Lower lobe of right lung (tissue), 2 donors: ENCODE data around the gene GIMAP8. TPM values are rescaled to one million over a fixed set of nuclear protein-coding genes. Genes with fewer than 3 reads are reported as not detected.
"Not testable (repeated sequence)": the region's sequence is repeated elsewhere in the genome, so short reads cannot be mapped to it uniquely, and the experiment has no call there.

Experiments used
- ATAC-seq, 2 donors: fragments of 200-7000 bp; cut with Tn5 transposase; one replicate each; pipeline ENCODE4 v1.9.1; 2020 to 2022; ENCODE audit warnings: mild to moderate bottlenecking in 2 of 2, moderate library complexity in 2 of 2
- DNase-seq: peaks from one replicate; pipeline ENCODE4 v3.0.0-alpha.2; 2020
- H3K27ac ChIP-seq: fragments of 200-600 bp; one replicate; pipeline ENCODE4 v1.8.0; 2022
- H3K27me3 ChIP-seq: fragments of 200-600 bp; one replicate; pipeline ENCODE4 v1.8.0; 2022; ENCODE audit warnings: low read depth
- H3K36me3 ChIP-seq: fragments of 200-600 bp; one replicate; pipeline ENCODE4 v1.8.0; 2022; ENCODE audit warnings: mild to moderate bottlenecking
- H3K4me1 ChIP-seq: fragments of 200-600 bp; one replicate; pipeline ENCODE4 v1.8.0; 2022
- H3K4me3 ChIP-seq: fragments of 200-600 bp; one replicate; pipeline ENCODE4 v1.8.0; 2022; ENCODE audit warnings: mild to moderate bottlenecking
- H3K9me3 ChIP-seq: fragments of 200-600 bp; one replicate; pipeline ENCODE4 v1.8.0; 2022
- intact Hi-C: fragments of 100-400 bp; cut with DNase I; formaldehyde crosslinking; loops from one replicate; pipeline ENCODE4 v1.11.0; 2022
- total RNA-seq: library from RNA; stranded (reverse); fragmentation: NEBNext Ultra II Directional; extraction: Animal tissue kit (Norgen Biotek cat#: 25700); gene quantifications from one replicate; pipeline ENCODE4 v1.2.1, GENCODE V29; 2021
- TF ChIP-seq, protein P1 (sequence below): fragments of 200-600 bp; IDR thresholded peaks from one replicate; pipeline ENCODE4 v1.8.0; 2022; ENCODE audit warnings: antibody characterized with exemption, mild to moderate bottlenecking
- donor health status: DM: no; HTN: yes; CAD: no; lungs with severe emphysema.

The GIMAP8 gene
- total RNA-seq, 1 donor from 2014 or later = 44.4 TPM

DNA sequence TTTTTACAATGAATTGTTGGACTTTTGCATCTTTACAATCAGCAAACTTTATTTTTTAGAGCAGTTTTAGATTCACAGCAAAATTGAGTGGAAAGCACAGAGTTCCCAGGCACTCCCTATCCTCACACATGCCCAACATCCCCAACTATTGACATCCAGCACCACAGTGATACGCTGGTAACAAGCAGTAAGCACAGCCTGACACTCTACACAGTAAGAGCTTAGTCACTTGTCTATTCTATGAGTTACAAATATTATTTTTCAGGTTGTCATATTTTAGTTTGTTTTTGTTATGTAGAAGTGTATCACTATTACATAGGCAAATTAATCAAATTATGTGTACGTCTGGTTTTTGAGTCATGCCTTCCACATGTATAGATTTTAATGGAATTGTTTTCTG is 37.2 kb downstream of the GIMAP8 start:
- DNase-seq = no peak
- no peak overlapping the region for H3K4me3 ChIP-seq
- no peaks in the 10 kb centered on the region for H3K36me3 ChIP-seq
- peaks cover 22% of the 10 kb centered on the region for H3K4me1 ChIP-seq
- no peaks in the 10 kb centered on the region for H3K27me3 ChIP-seq
- H3K9me3 ChIP-seq = no peaks in the 10 kb centered on the region
- H3K27ac ChIP-seq = no peak overlapping the region
- ATAC-seq = no peak
- TF ChIP-seq, protein P1, sequence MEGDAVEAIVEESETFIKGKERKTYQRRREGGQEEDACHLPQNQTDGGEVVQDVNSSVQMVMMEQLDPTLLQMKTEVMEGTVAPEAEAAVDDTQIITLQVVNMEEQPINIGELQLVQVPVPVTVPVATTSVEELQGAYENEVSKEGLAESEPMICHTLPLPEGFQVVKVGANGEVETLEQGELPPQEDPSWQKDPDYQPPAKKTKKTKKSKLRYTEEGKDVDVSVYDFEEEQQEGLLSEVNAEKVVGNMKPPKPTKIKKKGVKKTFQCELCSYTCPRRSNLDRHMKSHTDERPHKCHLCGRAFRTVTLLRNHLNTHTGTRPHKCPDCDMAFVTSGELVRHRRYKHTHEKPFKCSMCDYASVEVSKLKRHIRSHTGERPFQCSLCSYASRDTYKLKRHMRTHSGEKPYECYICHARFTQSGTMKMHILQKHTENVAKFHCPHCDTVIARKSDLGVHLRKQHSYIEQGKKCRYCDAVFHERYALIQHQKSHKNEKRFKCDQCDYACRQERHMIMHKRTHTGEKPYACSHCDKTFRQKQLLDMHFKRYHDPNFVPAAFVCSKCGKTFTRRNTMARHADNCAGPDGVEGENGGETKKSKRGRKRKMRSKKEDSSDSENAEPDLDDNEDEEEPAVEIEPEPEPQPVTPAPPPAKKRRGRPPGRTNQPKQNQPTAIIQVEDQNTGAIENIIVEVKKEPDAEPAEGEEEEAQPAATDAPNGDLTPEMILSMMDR = no peak
- intact Hi-C loops = no loop called here

DNA sequence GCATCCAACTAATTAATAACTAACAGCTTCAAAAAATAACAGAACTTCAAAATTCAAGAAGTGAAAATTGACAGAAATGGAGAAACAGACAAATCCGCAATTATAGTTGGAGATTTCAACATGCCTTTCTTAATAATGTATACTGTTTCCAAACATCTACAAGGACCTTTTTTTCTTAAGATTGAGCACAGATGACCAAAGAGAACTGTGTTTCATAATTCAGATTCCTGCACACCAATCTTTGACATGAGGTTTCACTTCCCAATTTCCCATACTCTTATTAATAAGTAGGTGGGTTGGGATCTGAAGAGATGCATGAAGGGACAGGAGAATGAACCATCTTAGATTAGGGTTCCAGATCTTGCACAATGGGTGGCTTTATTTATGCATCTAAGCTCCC is 39.4 kb downstream of the GIMAP8 start:
- H3K36me3 ChIP-seq = no peaks in the 10 kb centered on the region
- DNase-seq (no peak), ATAC-seq (peak in 1 of 2 donors; percentile 47)
- H3K4me1 ChIP-seq = peaks cover 5% of the 10 kb centered on the region
- intact Hi-C loops = no loop called here
- H3K4me3 ChIP-seq = no peak overlapping the region
- TF ChIP-seq, protein P1 = no peak
- no peak overlapping the region for H3K27ac ChIP-seq
- H3K9me3 ChIP-seq = no peaks in the 10 kb centered on the region
- H3K27me3 ChIP-seq = no peaks in the 10 kb centered on the region

DNA sequence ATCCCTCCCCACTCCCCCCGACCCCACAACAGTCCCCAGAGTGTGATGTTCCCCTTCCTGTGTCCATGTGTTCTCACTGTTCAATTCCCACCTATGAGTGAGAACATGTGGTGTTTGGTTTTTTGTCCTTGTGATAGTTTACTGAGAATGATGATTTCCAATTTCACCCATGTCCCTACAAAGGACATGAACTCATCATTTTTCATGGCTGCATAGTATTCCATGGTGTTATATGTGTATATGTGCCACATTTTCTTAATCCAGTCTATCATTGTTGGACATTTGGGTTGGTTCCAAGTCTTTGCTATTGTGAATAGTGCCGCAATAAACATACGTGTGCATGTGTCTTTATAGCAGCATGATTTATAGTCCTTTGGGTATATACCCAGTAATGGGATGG is 43.0 kb downstream of the GIMAP8 start:
- ATAC-seq, H3K27me3 ChIP-seq, intact Hi-C loops, H3K4me1 ChIP-seq, H3K9me3 ChIP-seq, H3K4me3 ChIP-seq, DNase-seq, H3K27ac ChIP-seq, H3K36me3 ChIP-seq: not testable (repeated sequence)

DNA sequence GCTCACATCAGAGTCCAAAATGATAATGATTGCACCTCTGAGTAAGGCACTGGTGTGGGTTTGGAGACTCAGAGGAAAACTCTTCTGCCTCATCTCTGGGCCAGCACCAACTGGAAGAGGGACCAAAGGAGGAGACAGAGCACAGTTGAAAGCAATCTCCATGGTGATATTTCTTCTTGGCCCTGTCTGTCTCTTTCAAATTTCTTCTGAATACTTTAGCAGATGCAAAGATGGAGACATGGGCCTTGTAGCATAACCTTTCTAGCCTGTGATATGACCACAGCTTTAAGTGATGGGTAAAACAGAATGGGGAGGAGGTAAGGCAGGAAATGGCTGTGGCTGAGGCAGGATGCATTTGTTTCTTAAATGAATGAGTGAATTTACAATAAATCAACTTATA is 52.1 kb downstream of the GIMAP8 start:
- DNase-seq (no peak), ATAC-seq (no peak)
- TF ChIP-seq, protein P1 = no peak
- no peaks in the 10 kb centered on the region for H3K36me3 ChIP-seq
- no peak overlapping the region for H3K27ac ChIP-seq
- no peak overlapping the region for H3K4me3 ChIP-seq
- no peaks in the 10 kb centered on the region for H3K9me3 ChIP-seq
- H3K4me1 ChIP-seq = no peaks in the 10 kb centered on the region
- intact Hi-C loops = no loop called here
- H3K27me3 ChIP-seq = no peaks in the 10 kb centered on the region

DNA sequence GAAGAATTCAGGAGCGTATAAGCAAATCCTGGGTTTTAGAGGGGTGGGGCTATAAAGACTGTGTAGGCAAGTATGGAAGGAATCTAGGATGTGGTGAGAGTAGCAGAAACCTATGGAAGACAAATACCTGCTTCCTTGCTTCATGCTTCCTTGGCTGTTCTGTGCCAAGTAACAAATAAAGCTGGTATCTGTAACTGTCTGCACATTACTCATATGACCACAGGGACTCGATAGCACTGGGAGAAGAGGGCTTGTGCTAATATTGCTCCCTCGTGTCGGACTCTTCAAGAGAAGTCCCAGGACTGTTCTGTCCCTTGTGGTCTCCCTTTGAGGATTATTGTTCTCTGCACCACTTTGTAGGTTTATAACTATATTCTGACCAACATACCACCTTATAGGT is 52.7 kb downstream of the GIMAP8 start:
- TF ChIP-seq, protein P1 = no peak
- Histone ChIP-seq H3K4me3 (no peak overlapping the region), H3K36me3 (no peaks in the 10 kb centered on the region), H3K9me3 (no peaks in the 10 kb centered on the region), H3K27me3 (no peaks in the 10 kb centered on the region), H3K27ac (no peak overlapping the region), H3K4me1 (no peaks in the 10 kb centered on the region)
- intact Hi-C loops = no loop called here
- no peak for ATAC-seq
- DNase-seq = no peak

DNA sequence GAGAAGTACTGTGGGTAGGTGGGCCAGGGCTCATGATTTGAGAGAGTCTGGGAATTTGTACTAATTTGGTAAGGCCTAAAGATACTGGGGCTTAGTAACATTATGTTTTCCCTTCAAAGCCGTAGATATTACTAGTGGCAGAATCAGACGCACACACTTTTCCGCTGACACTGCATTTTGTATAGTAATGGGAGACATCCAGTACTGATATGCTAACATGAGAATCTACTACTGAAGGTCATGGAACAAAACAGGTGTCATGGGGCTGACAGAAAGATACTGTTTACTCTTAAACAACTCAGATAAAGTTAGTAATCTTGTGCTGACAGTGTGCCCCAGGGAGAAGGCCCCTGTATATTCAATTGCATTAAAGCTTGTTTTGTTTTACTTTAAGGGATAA is 53.2 kb downstream of the GIMAP8 start:
- Histone ChIP-seq H3K4me3 (no peak overlapping the region), H3K36me3 (no peaks in the 10 kb centered on the region), H3K4me1 (no peaks in the 10 kb centered on the region), H3K9me3 (no peaks in the 10 kb centered on the region), H3K27ac (no peak overlapping the region), H3K27me3 (no peaks in the 10 kb centered on the region)
- TF ChIP-seq, protein P1 = no peak
- DNase-seq (no peak), ATAC-seq (no peak)
- intact Hi-C loops = no loop called here
